Eye (tissue), 1 donor: ENCODE results near the gene BCAN.
A peak's percentile ranks its signal among the peaks of the same experiment; 100 is the strongest.

Source experiments
- DNase-seq: peaks from one replicate; pipeline ENCODE4 v3.0.0-alpha.2; 2015

The BCAN gene

GRCh38 chr1:156662005-156662799 is 20.3 kb downstream of the BCAN start:
- DNase-seq = peak; percentile 63

GRCh38 chr1:156662800-156663055 is 20.8 kb downstream of the BCAN start:
- DNase-seq = no peak

- peak; percentile 60 for DNase-seq
These were observed 21.3 kb downstream of the BCAN start for GRCh38 chr1:156663178-156663577.

GRCh38 chr1:156664046-156664766 is 22.3 kb downstream of the BCAN start:
- peak; percentile 87 for DNase-seq

GRCh38 chr1:156664767-156665411 is 23.0 kb downstream of the BCAN start:
- DNase-seq = peak; percentile 59

- no peak for DNase-seq
These were observed 23.6 kb downstream of the BCAN start for GRCh38 chr1:156665539-156665938.

- peak; percentile 14 for DNase-seq
These were observed 25.1 kb downstream of the BCAN start for GRCh38 chr1:156666862-156667609.

GRCh38 chr1:156667610-156667967 is 25.7 kb downstream of the BCAN start:
- peak; percentile 70 for DNase-seq

GRCh38 chr1:156667968-156668709 is 26.2 kb downstream of the BCAN start:
- DNase-seq = no peak

- peak; percentile 52 for DNase-seq
These were observed 27.1 kb downstream of the BCAN start for GRCh38 chr1:156668801-156669637.

- peak; percentile 4 for DNase-seq
These were observed 27.9 kb downstream of the BCAN start for GRCh38 chr1:156669794-156670193.

GRCh38 chr1:156670359-156670758 is 28.4 kb downstream of the BCAN start:
- peak; percentile 1 for DNase-seq

- DNase-seq = peak; percentile 1
These were observed 28.9 kb downstream of the BCAN start for GRCh38 chr1:156670791-156671190.

- DNase-seq = no peak
These were observed 29.9 kb downstream of the BCAN start for GRCh38 chr1:156671804-156672203.

GRCh38 chr1:156673387-156674121 is 31.6 kb downstream of the BCAN start:
- peak; percentile 94 for DNase-seq

GRCh38 chr1:156675210-156676113 is 33.5 kb downstream of the BCAN start:
- DNase-seq = peak; percentile 87

GRCh38 chr1:156676114-156676819 is 34.4 kb downstream of the BCAN start:
- DNase-seq = no peak

GRCh38 chr1:156676820-156677615 is 35.1 kb downstream of the BCAN start, which contains the start of gene NES:
TSS of gene NES (minus strand) at chr1:156677407. CDS start at chr1:156677264, 143 bp downstream.
- DNase-seq = peak; percentile 94
